Limb (tissue), 2 donors: ENCODE data around the gene GPR42.

ENCODE experiments used
- DNase-seq, 2 donors: peaks; one replicate each; pipeline ENCODE4 v3.0.0-alpha.2; 2016; ENCODE audit errors: extremely low spot score in 2 of 2

The GPR42 gene

GRCh38 chr19:35370722-35371121 lies at the start of gene GPR42:
Gene GPR42 (plus strand): TSS chr19:35371068. CDS start chr19:35371360, 292 bp downstream.
- DNase-seq = no peak

GRCh38 chr19:35321291-35321690 lies 49.6 kb upstream of the GPR42 start:
- no peak for DNase-seq

- no peak for DNase-seq
Observed at GRCh38 chr19:35322014-35322413, 48.9 kb upstream of the GPR42 start.

GRCh38 chr19:35327642-35328041 lies 43.2 kb upstream of the GPR42 start:
- DNase-seq = no peak

GRCh38 chr19:35328851-35329285 lies 42.0 kb upstream of the GPR42 start, which contains the start of gene CD22:
Gene CD22 (plus strand): TSS chr19:35329187. CDS start chr19:35332041, 2,854 bp downstream.
- DNase-seq = no peak

GRCh38 chr19:35329323-35329722 lies 41.5 kb upstream of the GPR42 start:
- no peak for DNase-seq

GRCh38 chr19:35330475-35330874 lies 40.4 kb upstream of the GPR42 start:
- no peak for DNase-seq

GRCh38 chr19:35331551-35332214 lies 39.2 kb upstream of the GPR42 start:
- DNase-seq = no peak

GRCh38 chr19:35332817-35333216 lies 38.1 kb upstream of the GPR42 start:
- no peak for DNase-seq

- no peak for DNase-seq
Observed at GRCh38 chr19:35334144-35334753, 36.6 kb upstream of the GPR42 start.

GRCh38 chr19:35336166-35336955 lies 34.5 kb upstream of the GPR42 start:
- no peak for DNase-seq

- no peak for DNase-seq
Observed at GRCh38 chr19:35337097-35337983, 33.5 kb upstream of the GPR42 start.

GRCh38 chr19:35337984-35338296 lies 32.9 kb upstream of the GPR42 start:
- DNase-seq = no peak

- no peak for DNase-seq
Observed at GRCh38 chr19:35340431-35340830, 30.4 kb upstream of the GPR42 start.

- DNase-seq = no peak
Observed at GRCh38 chr19:35341006-35341405, 29.9 kb upstream of the GPR42 start.

- DNase-seq = no peak
Observed at GRCh38 chr19:35341565-35342225, 29.2 kb upstream of the GPR42 start.

GRCh38 chr19:35342430-35342829 lies 28.4 kb upstream of the GPR42 start:
- DNase-seq = no peak

- DNase-seq = no peak
Observed at GRCh38 chr19:35344511-35345031, 26.3 kb upstream of the GPR42 start.

- no peak for DNase-seq
Observed at GRCh38 chr19:35345671-35346111, 25.2 kb upstream of the GPR42 start.

- DNase-seq = no peak
Observed at GRCh38 chr19:35346193-35347052, 24.4 kb upstream of the GPR42 start.
